Astrocyte of the hippocampus (primary cell): ENCODE results near the gene PNPLA1.

Experiments used
- DNase-seq: peaks from one replicate; pipeline ENCODE4 v3.0.0; 2011; ENCODE audit warnings: low read depth, low spot score

Gene PNPLA1

GRCh38 chr6:36246506-36247268 is 23.2 kb upstream of the PNPLA1 start:
- no peak for DNase-seq

- DNase-seq = no peak
Measured at GRCh38 chr6:36247693-36248092, 22.2 kb upstream of the PNPLA1 start.

- DNase-seq = no peak
Measured at GRCh38 chr6:36248980-36249379, 20.9 kb upstream of the PNPLA1 start.

GRCh38 chr6:36249536-36249935 is 20.3 kb upstream of the PNPLA1 start:
- DNase-seq = no peak

DNA sequence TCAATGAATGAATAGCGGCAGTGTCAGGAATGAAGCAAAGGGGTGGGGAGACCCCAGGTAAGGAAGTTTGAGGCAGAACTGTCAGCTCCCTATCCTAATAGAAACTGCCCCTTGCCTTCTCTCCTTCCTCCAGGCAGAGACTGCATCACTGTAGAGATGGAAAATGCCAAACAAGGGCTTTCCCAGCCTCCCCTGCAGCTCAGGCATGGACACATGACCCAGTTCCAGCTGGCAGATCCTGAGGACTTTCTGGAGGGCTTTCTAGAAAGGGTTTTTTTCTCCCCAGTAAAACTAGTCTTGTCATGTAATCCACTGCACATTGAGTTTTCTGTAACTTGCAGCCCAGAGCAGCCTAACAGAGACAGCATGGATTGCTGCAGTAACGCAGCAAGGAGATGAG is 17.9 kb upstream of the PNPLA1 start:
- DNase-seq = no peak

GRCh38 chr6:36263390-36264000 is 6.4 kb upstream of the PNPLA1 start:
- no peak for DNase-seq

DNA sequence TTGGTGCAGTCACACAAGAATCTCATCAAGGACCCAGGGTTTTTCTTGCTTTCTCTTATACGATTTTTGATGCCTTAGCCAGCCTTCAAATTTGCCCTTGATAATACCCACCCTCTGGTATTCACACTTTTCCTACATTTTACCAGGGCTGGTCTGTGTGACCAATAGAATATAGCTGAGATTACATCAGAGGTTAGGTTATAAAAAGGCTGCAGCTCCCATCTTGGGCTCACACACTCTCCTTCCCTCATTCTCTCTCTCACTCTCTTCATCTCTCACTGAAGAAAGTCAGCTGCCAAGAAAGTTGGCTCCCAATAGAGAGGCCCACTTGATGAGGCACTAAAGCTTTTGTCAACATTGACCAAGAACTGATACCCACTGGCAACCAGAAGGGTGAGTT is 4.1 kb upstream of the PNPLA1 start:
- no peak for DNase-seq

DNA sequence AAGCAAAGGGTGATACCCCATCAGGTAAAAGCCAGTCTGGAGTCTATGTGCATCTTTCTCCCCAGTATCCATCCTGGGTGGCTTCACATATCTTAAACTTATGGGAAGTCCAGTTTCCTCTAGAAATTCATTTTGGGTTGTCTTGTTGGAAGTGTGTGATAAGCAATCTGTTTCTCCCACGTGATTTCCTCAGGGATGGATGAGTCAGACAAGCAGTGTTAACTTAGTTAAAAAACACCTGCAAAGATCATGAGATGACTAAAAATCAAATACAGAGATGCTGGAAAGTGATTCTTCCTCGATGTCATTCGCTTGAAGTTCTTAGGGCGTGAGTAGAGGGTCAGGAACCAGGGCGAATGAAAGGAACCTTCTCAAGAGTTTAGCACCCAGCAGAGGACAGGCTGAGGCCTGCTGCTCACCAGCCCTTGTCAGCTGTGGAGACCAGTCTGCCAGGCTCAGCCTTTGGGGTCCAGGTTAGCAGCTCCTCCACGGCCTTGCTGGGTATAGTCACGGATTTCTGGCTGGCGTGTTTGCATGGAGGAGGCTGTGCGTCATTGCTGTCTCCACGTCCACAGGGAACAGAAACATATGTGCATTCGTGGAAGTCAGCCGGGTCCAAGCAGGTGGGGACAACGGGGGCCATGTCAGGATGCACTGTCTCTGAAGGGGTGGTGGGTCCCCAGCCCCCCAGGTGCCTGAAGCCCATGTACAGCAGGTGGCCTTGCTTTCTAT is 2.8 kb upstream of the PNPLA1 start:
- DNase-seq = no peak

DNA sequence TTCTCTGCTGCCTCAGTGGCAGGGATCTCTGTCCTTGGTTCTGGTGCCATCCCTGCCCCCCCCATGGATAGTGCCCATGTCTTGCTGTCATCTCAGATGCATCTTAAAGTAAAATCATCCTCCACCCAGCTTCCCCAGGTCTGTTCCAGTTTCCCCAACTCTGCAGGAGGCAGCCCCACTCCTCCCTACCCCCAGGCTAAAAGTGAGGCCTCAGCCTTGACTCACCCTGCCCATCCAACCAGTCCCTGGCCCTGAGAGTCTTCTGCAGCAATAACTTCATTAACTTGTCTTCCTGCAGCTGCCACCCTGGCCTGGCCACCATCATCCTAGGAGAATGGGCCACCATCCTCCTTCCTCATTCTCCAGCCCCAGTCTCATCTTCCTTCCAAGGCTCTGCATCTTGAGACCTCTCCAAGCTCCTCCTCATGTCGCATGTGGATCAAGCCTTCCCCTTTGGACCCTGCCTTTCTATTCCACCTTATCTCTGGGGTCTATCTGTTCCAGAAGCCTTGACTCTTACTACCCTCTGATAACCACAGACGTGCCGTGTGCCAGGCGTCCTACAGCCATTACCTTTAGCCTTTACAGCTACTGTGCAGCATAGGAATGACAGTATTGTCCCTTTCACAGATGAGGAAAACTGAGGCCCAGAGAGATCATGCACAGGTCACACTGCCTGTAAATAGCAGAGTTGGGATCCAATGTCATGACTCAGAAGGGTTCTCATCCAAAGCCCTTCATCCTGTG is 2.0 kb upstream of the PNPLA1 start:
- no peak for DNase-seq

GRCh38 chr6:36268478-36269275 is 1.2 kb upstream of the PNPLA1 start:
- DNase-seq = peak; percentile 48

- DNase-seq = no peak
Measured at GRCh38 chr6:36272234-36272633, 2.4 kb downstream of the PNPLA1 start.

DNA sequence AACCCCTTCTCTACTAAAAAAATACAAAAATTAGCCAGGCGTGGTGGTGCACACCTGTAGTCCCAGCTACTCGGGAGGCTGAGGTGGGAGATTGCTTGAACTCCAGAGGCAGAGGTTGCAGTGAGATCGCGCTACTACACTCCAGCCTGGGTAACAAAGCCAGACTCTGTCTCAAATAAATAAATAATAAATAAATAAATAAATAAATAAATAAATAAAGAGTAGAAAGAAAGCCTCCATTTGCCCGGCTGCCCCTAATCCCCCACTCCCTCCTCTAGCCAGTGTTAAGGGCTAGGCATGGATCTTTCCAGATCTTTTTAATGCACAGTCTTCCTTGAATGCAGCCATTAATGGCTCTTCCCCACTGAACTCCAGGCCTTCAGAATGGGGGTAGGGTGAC is 3.2 kb downstream of the PNPLA1 start:
- no peak for DNase-seq

DNA sequence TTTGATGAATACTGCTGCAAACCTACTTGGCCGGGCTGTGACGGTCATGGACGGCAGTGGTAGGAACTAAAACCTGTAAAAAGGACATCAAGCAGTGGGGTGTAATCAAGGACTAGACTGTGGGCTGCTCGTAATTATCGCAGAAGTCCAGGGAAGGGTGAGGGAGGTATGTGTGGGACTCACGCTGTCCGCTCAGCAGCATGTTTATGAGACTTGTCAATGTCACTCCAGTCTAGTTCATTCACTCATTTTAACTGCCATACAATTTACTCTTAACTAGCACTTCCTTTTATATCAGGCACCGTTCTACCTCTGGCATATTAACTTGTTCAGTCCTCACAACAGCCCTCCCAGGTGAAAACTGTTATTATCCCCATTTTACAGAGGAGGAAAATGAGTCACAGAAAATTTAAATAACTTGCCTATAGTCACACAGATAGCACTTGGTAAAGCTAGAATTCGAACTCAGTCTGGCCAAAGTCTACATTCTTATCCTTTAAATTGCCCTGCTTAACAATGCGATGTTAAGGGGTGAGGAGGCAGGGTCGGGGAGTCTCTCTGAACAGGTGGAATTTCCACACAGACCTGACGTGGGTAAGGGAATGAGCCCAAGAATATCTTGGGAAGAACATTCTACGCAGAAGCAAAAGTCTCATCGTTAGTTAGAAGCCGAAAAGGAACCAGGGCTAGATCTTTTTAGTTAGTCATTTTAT is 4.1 kb downstream of the PNPLA1 start:
- no peak for DNase-seq

DNA sequence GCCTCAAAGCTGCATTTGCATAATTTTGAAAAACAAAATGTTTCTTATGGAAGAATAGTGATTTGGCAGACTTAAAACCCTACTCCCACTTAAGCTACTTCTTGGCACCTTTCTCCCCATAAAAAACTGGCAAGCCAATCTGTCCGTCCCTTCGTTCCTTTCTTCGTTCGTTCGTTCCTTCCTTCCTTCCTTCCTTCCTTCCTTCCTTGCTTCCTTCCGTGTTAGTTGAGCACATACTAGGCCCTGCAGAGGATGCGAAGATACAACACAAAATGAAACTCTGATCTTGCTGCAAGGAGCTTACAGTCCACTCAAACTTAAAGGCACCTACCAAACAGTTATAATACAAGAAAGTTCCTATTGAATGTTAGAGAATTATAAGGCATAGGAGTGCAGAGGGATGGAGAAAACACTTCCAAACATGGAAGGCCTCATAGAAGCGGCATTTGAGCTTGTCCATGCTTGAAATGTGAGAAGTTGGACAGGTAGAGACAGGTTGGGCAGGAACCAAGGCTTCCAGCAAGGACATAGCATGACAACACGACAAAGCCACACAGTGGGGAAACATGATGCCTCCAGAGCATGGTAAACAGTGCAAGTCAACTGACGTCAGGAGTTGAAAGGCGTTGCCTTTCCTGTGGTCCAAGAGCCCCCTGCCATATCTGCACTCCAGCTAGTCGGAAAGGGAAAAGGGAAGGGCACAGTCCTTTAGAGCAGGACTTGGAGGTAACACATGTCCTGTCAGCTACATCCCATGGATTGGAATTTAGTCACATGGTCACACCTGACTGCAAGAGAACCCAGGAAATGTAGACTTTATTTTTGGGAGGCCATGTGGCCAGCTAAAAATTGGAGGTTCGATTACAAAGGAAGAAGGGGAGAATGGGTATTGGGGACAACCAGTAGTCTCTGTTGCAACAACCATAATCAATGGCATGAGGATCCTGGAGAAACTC is 7.0 kb downstream of the PNPLA1 start:
- DNase-seq = no peak

- no peak for DNase-seq
Measured at GRCh38 chr6:36277946-36278470, 8.1 kb downstream of the PNPLA1 start.

DNA sequence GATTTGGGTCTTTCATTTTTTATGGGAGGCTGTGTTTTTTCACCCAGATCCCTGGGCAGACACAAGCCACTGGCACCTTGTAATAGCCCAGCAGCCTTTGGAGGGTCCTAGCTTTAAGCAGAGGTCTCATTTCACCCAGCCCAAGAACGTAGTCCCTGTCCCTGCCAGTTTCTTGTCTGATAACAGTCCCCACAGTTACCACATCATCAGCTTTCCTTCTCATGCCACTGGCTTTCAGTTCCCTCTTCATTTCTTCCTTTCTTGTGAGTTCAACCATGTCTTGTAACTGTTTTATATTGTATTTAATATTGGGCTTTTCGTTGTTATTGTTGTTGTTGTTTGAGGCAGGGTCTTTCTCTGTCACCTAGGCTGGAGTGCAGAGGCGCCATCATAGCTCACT is 10.6 kb downstream of the PNPLA1 start:
- DNase-seq = no peak

DNA sequence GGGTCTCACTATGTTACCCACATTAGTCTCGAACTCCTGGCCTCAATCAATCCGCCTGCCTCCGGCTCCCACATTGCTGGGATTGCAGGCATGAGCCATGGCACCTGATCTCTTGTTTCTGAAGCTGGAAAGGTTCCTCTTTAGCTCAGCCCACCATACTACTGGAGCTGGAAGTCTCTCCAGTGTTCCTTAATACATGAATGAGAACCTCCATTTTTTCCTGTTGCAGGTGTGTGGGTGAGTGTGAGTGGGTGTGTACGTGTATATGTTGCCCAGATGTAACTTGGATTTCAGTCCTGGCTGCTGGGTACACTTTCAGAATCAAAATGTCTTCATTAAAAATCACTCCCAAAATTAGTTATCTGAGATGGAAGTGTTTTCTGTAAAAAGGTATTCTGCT is 11.1 kb downstream of the PNPLA1 start:
- no peak for DNase-seq

GRCh38 chr6:36283608-36284007 is 13.7 kb downstream of the PNPLA1 start:
- no peak for DNase-seq

DNA sequence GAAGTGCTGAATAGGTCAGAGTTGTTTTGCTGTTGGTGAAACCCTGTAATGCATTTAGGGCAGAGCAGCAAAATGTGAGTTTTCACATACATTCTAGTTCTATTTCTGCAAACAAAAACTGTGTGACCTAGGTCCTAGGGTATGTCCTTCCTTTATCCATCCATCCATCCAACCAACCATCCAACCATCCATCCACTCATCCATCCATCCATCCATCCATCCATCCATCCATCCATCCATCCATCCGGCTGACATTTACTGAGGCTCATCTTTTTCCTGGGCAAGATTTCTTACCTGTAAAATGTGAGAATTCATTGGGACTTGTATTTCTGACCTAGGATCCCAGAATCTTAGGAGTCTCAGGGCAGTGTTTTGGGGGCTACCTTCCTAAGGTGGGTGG is 14.5 kb downstream of the PNPLA1 start:
- no peak for DNase-seq
